HepG2 (cell line): ENCODE measurements around the gene CAMTA2.

Source experiments
- AKNA ChIP-seq: sonication (generic); formaldehyde crosslinking; IDR thresholded peaks from 2 replicates; pipeline ENCODE4 v1.4.0; 2020; ENCODE audit warnings: missing genetic modification reagents, borderline replicate concordance
- ATM ChIP-seq: fragments of 450-650 bp; IDR thresholded peaks from 2 replicates; pipeline ENCODE4 v1.7.1; 2017; ENCODE audit warnings: mild to moderate bottlenecking, borderline replicate concordance
- CTCF ChIP-seq: sonication (generic); formaldehyde crosslinking; IDR thresholded peaks from 2 replicates; pipeline ENCODE4 v1.5.0; 2020; ENCODE audit warnings: mild to moderate bottlenecking, missing genetic modification reagents, moderate library complexity
- EP300 ChIP-seq, 3 experiments: sonication (generic) in 1 of 3; formaldehyde crosslinking in 1 of 3; IDR thresholded peaks; 2 replicates each; pipeline versions ENCODE4 v1.5.1 to v1.6.1; 2011 to 2020; ENCODE audit warnings: low read depth in 2 of 3, low read length in 2 of 3, borderline replicate concordance in 1 of 3, improper control_type of control experiment in 1 of 3, mild to moderate bottlenecking in 1 of 3, missing genetic modification reagents in 1 of 3, moderate library complexity in 1 of 3
- MAZ ChIP-seq, 2 experiments: sonication (generic) in 1 of 2; formaldehyde crosslinking in 1 of 2; IDR thresholded peaks; 2 replicates each; pipeline versions ENCODE4 v1.5.0 to v1.6.1; 2012 to 2020; ENCODE audit warnings: low read depth in 2 of 2, mild to moderate bottlenecking in 2 of 2, borderline replicate concordance in 1 of 2, improper control_type of control experiment in 1 of 2, low read length in 1 of 2, missing genetic modification reagents in 1 of 2, moderate library complexity in 1 of 2
- NFIB ChIP-seq: sonication (generic); formaldehyde crosslinking; IDR thresholded peaks from 2 replicates; pipeline ENCODE4 v1.9.0; 2021; ENCODE audit warnings: missing genetic modification reagents, mild to moderate bottlenecking, borderline replicate concordance
- NR3C1 ChIP-seq: sonication (generic); formaldehyde crosslinking; IDR thresholded peaks from 2 replicates; pipeline ENCODE4 v1.4.0; 2020; ENCODE audit warnings: missing genetic modification reagents
- PRPF4 ChIP-seq: fragments of 200-400 bp; formaldehyde crosslinking; IDR thresholded peaks from 2 replicates; pipeline ENCODE4 v1.6.1; 2016; ENCODE audit warnings: low read length, low read depth; ENCODE audit not compliant: poor library complexity, severe bottlenecking
- RERE ChIP-seq: IDR thresholded peaks from 2 replicates; pipeline ENCODE4 v1.6.1; 2016; ENCODE audit warnings: low read depth, missing genetic modification reagents, missing compliant biosample characterization
- SKIL ChIP-seq: sonication (generic); formaldehyde crosslinking; IDR thresholded peaks from 2 replicates; pipeline ENCODE4 v1.8.0; 2022; ENCODE audit warnings: missing genetic modification reagents, mild to moderate bottlenecking, moderate library complexity, borderline replicate concordance
- SP1 ChIP-seq, 2 experiments: fragments of 450-650 bp in 1 of 2; sonication (generic) in 1 of 2; formaldehyde crosslinking in 1 of 2; IDR thresholded peaks; 2 replicates each; pipeline versions ENCODE4 v1.4.0 to v1.6.1; 2016 to 2020; ENCODE audit warnings: missing genetic modification reagents in 1 of 2
- ZNF180 ChIP-seq: sonication (generic); formaldehyde crosslinking; IDR thresholded peaks from 2 replicates; pipeline ENCODE4 v1.4.0; 2020; ENCODE audit warnings: low read depth, missing genetic modification reagents, borderline replicate concordance
- ZNF546 ChIP-seq: sonication (generic); formaldehyde crosslinking; conservative IDR thresholded peaks from 2 replicates; pipeline ENCODE4 v1.8.1; 2023; ENCODE audit warnings: mild to moderate bottlenecking, missing genetic modification reagents

GRCh38 chr17:4939546-4939795, 48.0 kb downstream of the CAMTA2 start:
- TF ChIP-seq NFIB (no peak), MAZ (IDR thresholded peaks at IDR 0.05; ENCODE audit: borderline replicate concordance, low read depth, low read length) (no peak), MAZ (CRISPR knock-in tag; IDR thresholded peaks at IDR 0.05; ENCODE audit: low read depth) (no peak), EP300 (IDR thresholded peaks at IDR 0.05; ENCODE audit: low read depth in 2 of 2, low read length in 2 of 2) (no peak), EP300 (CRISPR knock-in tag; IDR thresholded peaks at IDR 0.05; ENCODE audit: borderline replicate concordance) (no peak), ZNF546 (CRISPR knock-in tag) (no peak), SP1 (IDR thresholded peaks at IDR 0.05) (no peak), SP1 (CRISPR knock-in tag; IDR thresholded peaks at IDR 0.05) (no peak), ATM (no peak), RERE (CRISPR knock-in tag) (no peak), PRPF4 (no peak), ZNF180 (CRISPR knock-in tag) (no peak), AKNA (CRISPR knock-in tag) (no peak), NR3C1 (CRISPR knock-in tag) (no peak), SKIL (CRISPR knock-in tag) (no peak), CTCF (CRISPR knock-in tag) (no peak)
